SK-N-SH (cell line): ENCODE data around the gene STK16. TPM values are rescaled to one million over a fixed set of nuclear protein-coding genes. Genes with fewer than 3 reads are reported as not detected.

Source experiments
- CTCF ChIA-PET: fragments of 300-600, 350-600 bp; formaldehyde crosslinking; extraction: SDS; loops from one replicate; lab custom pipeline; 2021; lab: Yijun Ruan, JAX
- POLR2A ChIA-PET: fragments of 350-600 bp; sonication (Branson Sonifier 250); formaldehyde crosslinking; extraction: SDS; loops from one replicate; lab custom pipeline; 2020; ENCODE audit warnings: antibody characterized with exemption, inconsistent platforms; lab: Yijun Ruan, JAX
- DNase-seq: peaks from one replicate; pipeline ENCODE4 v3.0.0; 2012
- H2AFZ ChIP-seq: fragments of 200-600 bp; sonication (generic); 2 replicates; pipeline ENCODE4 v1.8.1; 2016; ENCODE audit warnings: antibody characterized with exemption, mild to moderate bottlenecking, low read depth
- H3F3A ChIP-seq: fragments of 200-600 bp; sonication (generic); replicated peaks from 2 replicates; pipeline ENCODE3; 2016; ENCODE audit warnings: antibody characterized with exemption, mild to moderate bottlenecking; ENCODE audit not compliant: insufficient read depth
- H3K27ac ChIP-seq, 2 experiments: fragments of 200-500 bp in 1 of 2; fragments of 200-600 bp in 1 of 2; sonication (Bioruptor generic) in 1 of 2; sonication (generic), shearing (Covaris generic) in 1 of 2; 2 replicates each; pipeline versions ENCODE4 v1.5.1 to v1.6.1; 2014 to 2016; ENCODE audit warnings: low read depth in 2 of 2, inconsistent platforms in 1 of 2, low read length in 1 of 2, mild to moderate bottlenecking in 1 of 2, mixed read lengths in 1 of 2
- H3K27me3 ChIP-seq: fragments of 200-600 bp; sonication (generic), shearing (Covaris generic); 2 replicates; pipeline ENCODE4 v1.6.1; 2016; ENCODE audit warnings: mixed run types; ENCODE audit not compliant: insufficient read depth
- H3K36me3 ChIP-seq, 2 experiments: fragments of 200-500 bp in 1 of 2; fragments of 200-600 bp in 1 of 2; sonication (Bioruptor generic) in 1 of 2; sonication (generic) in 1 of 2; replicated peaks in 1 of 2; 2 replicates each; pipeline versions ENCODE3 to v1.5.1; 2014 to 2016; ENCODE audit warnings: low read length in 1 of 2, mild to moderate bottlenecking in 1 of 2; ENCODE audit not compliant: insufficient read depth in 2 of 2, control insufficient read depth in 1 of 2
- H3K4me1 ChIP-seq, 2 experiments: fragments of 200-500 bp in 1 of 2; fragments of 200-600 bp in 1 of 2; sonication (Bioruptor generic) in 1 of 2; sonication (generic), shearing (Covaris generic) in 1 of 2; 2 replicates each; pipeline versions ENCODE4 v1.5.1 to v1.6.1; 2014 to 2016; ENCODE audit warnings: low read depth in 1 of 2, low read length in 1 of 2, mixed run types in 1 of 2; ENCODE audit not compliant: insufficient read depth in 2 of 2, control insufficient read depth in 1 of 2
- H3K4me2 ChIP-seq: fragments of 200-600 bp; sonication (generic), shearing (Covaris generic); 2 replicates; pipeline ENCODE4 v1.6.1; 2017; ENCODE audit warnings: mixed run types
- H3K4me3 ChIP-seq, 2 experiments: fragments of 200-500 bp in 1 of 2; fragments of 200-600 bp in 1 of 2; sonication (Bioruptor generic) in 1 of 2; sonication (generic), shearing (Covaris generic) in 1 of 2; 2 replicates each; pipeline versions ENCODE4 v1.5.1 to v1.8.1; 2014 to 2016; ENCODE audit warnings: low read depth in 2 of 2, inconsistent platforms in 1 of 2, low read length in 1 of 2, mild to moderate bottlenecking in 1 of 2, mixed read lengths in 1 of 2, moderate library complexity in 1 of 2
- H3K79me2 ChIP-seq: fragments of 200-600 bp; sonication (generic); 2 replicates; pipeline ENCODE4 v1.8.1; 2017; ENCODE audit warnings: mild to moderate bottlenecking; ENCODE audit not compliant: insufficient read depth
- H3K9ac ChIP-seq: fragments of 200-600 bp; sonication (generic); 2 replicates; pipeline ENCODE4 v1.6.1; 2017; ENCODE audit warnings: mixed run types
- H3K9me2 ChIP-seq: fragments of 200-600 bp; sonication (generic); 2 replicates; pipeline ENCODE4 v1.6.1; 2017; ENCODE audit warnings: mixed run types
- H3K9me3 ChIP-seq: fragments of 200-600 bp; sonication (generic); 2 replicates; pipeline ENCODE4 v1.6.1; 2017; ENCODE audit warnings: mixed run types, mild to moderate bottlenecking, moderate library complexity
- H4K20me1 ChIP-seq: fragments of 200-600 bp; sonication (generic); 2 replicates; pipeline ENCODE4 v1.6.1; 2017; ENCODE audit warnings: mild to moderate bottlenecking, mixed run types; ENCODE audit not compliant: insufficient read depth
- EP300 ChIP-seq, 2 experiments: IDR thresholded peaks; 2 replicates each; pipeline versions ENCODE4 v1.4.0 to v1.6.1; 2012; ENCODE audit warnings: borderline replicate concordance in 1 of 2, low read depth in 1 of 2, low read length in 1 of 2
- FOXM1 ChIP-seq: IDR thresholded peaks from 2 replicates; pipeline ENCODE4 v1.4.0; 2012; ENCODE audit warnings: low read depth, mild to moderate bottlenecking
- GATA2 ChIP-seq: sonication (generic); formaldehyde crosslinking; IDR thresholded peaks from 2 replicates; pipeline ENCODE4 v1.5.0; 2020; ENCODE audit warnings: mild to moderate bottlenecking, missing genetic modification reagents
- MEF2A ChIP-seq: IDR thresholded peaks from 2 replicates; pipeline ENCODE4 v1.4.0; 2012; ENCODE audit warnings: low read depth, borderline replicate concordance
- NFIC ChIP-seq: IDR thresholded peaks from 2 replicates; pipeline ENCODE4 v1.4.0; 2012; ENCODE audit warnings: borderline replicate concordance
- RCOR1 ChIP-seq: fragments of 150-350 bp; IDR thresholded peaks from 2 replicates; pipeline ENCODE4 v1.6.1; 2017; ENCODE audit warnings: antibody characterized with exemption, low read length
- RFX5 ChIP-seq: IDR thresholded peaks from 2 replicates; pipeline ENCODE4 v1.6.1; 2012; ENCODE audit warnings: mild to moderate bottlenecking, improper control_type of control experiment, low read length
- SIN3A ChIP-seq: IDR thresholded peaks from 2 replicates; pipeline ENCODE4 v1.6.1; 2012; ENCODE audit warnings: low read depth, mild to moderate bottlenecking, low read length, moderate library complexity, borderline replicate concordance
- WGBS: methylation state at CpG from one replicate; pipeline ENCODE4 v1.1.6; 2017; ENCODE audit warnings: low lambda C conversion rate; 5-methylcytosine and 5-hydroxymethylcytosine counted together
- polyA plus RNA-seq, 3 experiments: library from polyadenylated mRNA; depleted of rRNA; stranded (reverse); fragments of >200 nt; gene quantifications; 2 replicates each; pipeline ENCODE4 v1.2.3, GENCODE V29; 2012
- TF ChIP-seq, protein P1 (sequence below): fragments of 150-350 bp; IDR thresholded peaks from 2 replicates; pipeline ENCODE4 v1.6.1; 2016; ENCODE audit warnings: mild to moderate bottlenecking, low read depth, low read length
- TF ChIP-seq, protein P2 (sequence below): fragments of 200-600 bp; sonication (generic); IDR thresholded peaks from 2 replicates; pipeline ENCODE4 v1.6.1; 2017; ENCODE audit warnings: antibody characterized with exemption, mild to moderate bottlenecking, moderate library complexity
- TF ChIP-seq, protein P3 (sequence below): fragments of 150-350 bp; IDR thresholded peaks from 2 replicates; pipeline ENCODE4 v1.6.1; 2017; ENCODE audit warnings: antibody characterized with exemption, low read length, low read depth, borderline replicate concordance
- TF ChIP-seq, protein P4 (sequence below): IDR thresholded peaks from 2 replicates; pipeline ENCODE4 v1.4.0; 2012; ENCODE audit warnings: low read depth, borderline replicate concordance
- TF ChIP-seq, protein P5 (sequence below): IDR thresholded peaks from 2 replicates; pipeline ENCODE4; 2012

The STK16 gene
- polyA plus RNA-seq, 1 of the 3 experiments (the other 2 are of a cell fraction), result 57.6 TPM

DNA sequence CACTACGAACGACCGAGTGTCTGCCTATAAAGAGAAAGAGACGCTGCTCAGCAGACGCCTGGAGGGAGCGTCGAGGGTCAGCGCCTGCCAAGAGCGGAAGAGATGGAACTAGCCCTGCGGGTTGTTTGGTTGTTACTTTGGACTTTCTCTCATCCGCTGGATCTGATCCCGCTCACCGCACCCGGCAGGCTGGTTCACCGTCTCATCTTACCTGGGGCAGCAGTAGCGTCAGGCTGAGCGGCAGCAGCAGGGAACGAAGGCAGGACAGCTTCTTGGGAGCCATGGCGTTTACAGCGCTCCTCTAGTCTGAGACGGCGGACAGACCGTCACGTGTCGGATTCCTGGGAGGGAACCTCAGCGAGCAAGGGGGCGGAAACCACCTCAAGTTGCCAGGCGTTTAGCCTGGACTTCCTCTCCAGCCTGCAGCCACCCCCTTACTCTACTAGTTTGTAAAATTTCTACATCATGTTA lies 2.0 kb upstream of the STK16 start:
- H3K9me2 ChIP-seq, result no peaks in the 10 kb centered on the region
- H3K4me3 ChIP-seq, result no peak overlapping the region
- no peaks in the 10 kb centered on the region for H3K9me3 ChIP-seq
- H3K27me3 ChIP-seq, result no peaks in the 10 kb centered on the region
- no peak for TF ChIP-seq SIN3A
- no peak for TF ChIP-seq RCOR1
- TF ChIP-seq, protein P1, sequence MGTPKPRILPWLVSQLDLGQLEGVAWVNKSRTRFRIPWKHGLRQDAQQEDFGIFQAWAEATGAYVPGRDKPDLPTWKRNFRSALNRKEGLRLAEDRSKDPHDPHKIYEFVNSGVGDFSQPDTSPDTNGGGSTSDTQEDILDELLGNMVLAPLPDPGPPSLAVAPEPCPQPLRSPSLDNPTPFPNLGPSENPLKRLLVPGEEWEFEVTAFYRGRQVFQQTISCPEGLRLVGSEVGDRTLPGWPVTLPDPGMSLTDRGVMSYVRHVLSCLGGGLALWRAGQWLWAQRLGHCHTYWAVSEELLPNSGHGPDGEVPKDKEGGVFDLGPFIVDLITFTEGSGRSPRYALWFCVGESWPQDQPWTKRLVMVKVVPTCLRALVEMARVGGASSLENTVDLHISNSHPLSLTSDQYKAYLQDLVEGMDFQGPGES, result no peak
- TF ChIP-seq, protein P2, sequence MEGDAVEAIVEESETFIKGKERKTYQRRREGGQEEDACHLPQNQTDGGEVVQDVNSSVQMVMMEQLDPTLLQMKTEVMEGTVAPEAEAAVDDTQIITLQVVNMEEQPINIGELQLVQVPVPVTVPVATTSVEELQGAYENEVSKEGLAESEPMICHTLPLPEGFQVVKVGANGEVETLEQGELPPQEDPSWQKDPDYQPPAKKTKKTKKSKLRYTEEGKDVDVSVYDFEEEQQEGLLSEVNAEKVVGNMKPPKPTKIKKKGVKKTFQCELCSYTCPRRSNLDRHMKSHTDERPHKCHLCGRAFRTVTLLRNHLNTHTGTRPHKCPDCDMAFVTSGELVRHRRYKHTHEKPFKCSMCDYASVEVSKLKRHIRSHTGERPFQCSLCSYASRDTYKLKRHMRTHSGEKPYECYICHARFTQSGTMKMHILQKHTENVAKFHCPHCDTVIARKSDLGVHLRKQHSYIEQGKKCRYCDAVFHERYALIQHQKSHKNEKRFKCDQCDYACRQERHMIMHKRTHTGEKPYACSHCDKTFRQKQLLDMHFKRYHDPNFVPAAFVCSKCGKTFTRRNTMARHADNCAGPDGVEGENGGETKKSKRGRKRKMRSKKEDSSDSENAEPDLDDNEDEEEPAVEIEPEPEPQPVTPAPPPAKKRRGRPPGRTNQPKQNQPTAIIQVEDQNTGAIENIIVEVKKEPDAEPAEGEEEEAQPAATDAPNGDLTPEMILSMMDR, result no peak
- TF ChIP-seq FOXM1, result no peak
- TF ChIP-seq GATA2 (CRISPR knock-in tag), result no peak
- no peak for TF ChIP-seq EP300 (IDR thresholded peaks at IDR 0.05; ENCODE audit: borderline replicate concordance in 1 of 2, low read depth in 1 of 2, low read length in 1 of 2)
- TF ChIP-seq RFX5, result no peak
- TF ChIP-seq MEF2A, result no peak
- TF ChIP-seq NFIC, result no peak
- TF ChIP-seq, protein P3, sequence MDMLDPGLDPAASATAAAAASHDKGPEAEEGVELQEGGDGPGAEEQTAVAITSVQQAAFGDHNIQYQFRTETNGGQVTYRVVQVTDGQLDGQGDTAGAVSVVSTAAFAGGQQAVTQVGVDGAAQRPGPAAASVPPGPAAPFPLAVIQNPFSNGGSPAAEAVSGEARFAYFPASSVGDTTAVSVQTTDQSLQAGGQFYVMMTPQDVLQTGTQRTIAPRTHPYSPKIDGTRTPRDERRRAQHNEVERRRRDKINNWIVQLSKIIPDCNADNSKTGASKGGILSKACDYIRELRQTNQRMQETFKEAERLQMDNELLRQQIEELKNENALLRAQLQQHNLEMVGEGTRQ, result no peak
- TF ChIP-seq, protein P4, sequence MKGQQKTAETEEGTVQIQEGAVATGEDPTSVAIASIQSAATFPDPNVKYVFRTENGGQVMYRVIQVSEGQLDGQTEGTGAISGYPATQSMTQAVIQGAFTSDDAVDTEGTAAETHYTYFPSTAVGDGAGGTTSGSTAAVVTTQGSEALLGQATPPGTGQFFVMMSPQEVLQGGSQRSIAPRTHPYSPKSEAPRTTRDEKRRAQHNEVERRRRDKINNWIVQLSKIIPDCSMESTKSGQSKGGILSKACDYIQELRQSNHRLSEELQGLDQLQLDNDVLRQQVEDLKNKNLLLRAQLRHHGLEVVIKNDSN, result no peak
- TF ChIP-seq, protein P5, sequence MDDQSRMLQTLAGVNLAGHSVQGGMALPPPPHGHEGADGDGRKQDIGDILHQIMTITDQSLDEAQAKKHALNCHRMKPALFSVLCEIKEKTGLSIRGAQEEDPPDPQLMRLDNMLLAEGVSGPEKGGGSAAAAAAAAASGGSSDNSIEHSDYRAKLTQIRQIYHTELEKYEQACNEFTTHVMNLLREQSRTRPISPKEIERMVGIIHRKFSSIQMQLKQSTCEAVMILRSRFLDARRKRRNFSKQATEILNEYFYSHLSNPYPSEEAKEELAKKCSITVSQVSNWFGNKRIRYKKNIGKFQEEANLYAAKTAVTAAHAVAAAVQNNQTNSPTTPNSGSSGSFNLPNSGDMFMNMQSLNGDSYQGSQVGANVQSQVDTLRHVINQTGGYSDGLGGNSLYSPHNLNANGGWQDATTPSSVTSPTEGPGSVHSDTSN, result no peak
- peaks cover 6 to 30% of the 10 kb centered on the region in 2 experiments for H3K36me3 ChIP-seq
- peaks cover 0 to 21% of the 10 kb centered on the region in 2 experiments; a peak in 2 of 4 replicates for H3K4me1 ChIP-seq
- peaks cover under 1% of the 10 kb centered on the region for H3F3A ChIP-seq
- ChIA-PET POLR2A (no interaction called here), CTCF (interaction anchor here (0.8 to 1.1 kb wide), 2 partner anchors 9 to 50 kb away, joined by 3 read pairs; partner anchors contain the start of gene TUBA4B)
- no peak overlapping the region for H3K4me2 ChIP-seq
- no peak overlapping the region for H2AFZ ChIP-seq
- no peaks in the 10 kb centered on the region for H4K20me1 ChIP-seq
- 90% methylated on average over 25 of the region's 28 CpGs for WGBS
- no peak overlapping the region for H3K9ac ChIP-seq
- no peak for DNase-seq
- H3K27ac ChIP-seq, result no peak overlapping the region
- H3K79me2 ChIP-seq, result peaks cover 20% of the 10 kb centered on the region
